Measurements from ENCODE around the gene C9orf78.

DNA sequence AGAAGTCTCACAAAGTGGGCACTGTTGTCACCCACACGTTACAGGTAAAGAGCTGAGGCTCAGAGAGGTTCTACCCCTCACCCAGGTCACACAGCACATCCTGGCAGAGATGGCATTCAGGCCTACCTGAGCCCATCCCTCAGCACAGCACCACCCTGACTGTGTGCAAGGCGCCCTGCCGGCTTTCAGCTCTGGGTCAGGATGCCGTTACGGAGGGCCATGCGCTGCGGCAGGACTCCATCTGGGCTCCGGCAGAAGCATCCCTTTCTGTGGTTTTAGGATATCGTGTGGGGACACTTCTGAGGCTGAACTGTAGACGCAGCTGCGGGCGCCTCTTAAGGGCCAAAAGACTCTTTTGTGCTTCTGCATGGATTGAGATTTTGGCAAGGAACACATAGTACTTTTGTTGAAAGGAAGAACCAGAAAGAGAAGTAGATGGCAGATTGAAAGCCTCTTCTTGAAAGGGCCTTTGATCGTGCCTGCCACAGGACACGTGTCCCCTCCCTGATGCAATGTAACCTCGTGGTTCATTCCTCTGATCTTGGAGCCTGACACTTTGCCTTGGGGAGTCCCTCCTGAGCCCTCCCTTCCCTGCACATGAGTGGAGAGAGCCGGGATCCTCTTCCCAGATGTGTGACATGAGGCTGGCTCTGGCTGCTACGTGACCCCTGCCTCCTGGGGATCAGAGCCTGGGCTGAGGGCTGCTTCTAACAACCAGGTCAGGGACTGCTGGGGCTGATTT is 31.5 kb upstream of the C9orf78 start:
- TF ChIP-seq, protein P1, sequence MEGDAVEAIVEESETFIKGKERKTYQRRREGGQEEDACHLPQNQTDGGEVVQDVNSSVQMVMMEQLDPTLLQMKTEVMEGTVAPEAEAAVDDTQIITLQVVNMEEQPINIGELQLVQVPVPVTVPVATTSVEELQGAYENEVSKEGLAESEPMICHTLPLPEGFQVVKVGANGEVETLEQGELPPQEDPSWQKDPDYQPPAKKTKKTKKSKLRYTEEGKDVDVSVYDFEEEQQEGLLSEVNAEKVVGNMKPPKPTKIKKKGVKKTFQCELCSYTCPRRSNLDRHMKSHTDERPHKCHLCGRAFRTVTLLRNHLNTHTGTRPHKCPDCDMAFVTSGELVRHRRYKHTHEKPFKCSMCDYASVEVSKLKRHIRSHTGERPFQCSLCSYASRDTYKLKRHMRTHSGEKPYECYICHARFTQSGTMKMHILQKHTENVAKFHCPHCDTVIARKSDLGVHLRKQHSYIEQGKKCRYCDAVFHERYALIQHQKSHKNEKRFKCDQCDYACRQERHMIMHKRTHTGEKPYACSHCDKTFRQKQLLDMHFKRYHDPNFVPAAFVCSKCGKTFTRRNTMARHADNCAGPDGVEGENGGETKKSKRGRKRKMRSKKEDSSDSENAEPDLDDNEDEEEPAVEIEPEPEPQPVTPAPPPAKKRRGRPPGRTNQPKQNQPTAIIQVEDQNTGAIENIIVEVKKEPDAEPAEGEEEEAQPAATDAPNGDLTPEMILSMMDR (IDR thresholded peaks at IDR 0.05; ENCODE audit: insufficient read depth, low read length): no peak
- TF ChIP-seq REST (IDR thresholded peaks at IDR 0.05; ENCODE audit: insufficient replicate concordance, low read depth) (no peak), GABPA (IDR thresholded peaks at IDR 0.05; ENCODE audit: low read depth) (no peak)
